GM23338 (cell line): Measurements from ENCODE around the gene CACUL1. TPM values are rescaled to one million over a fixed set of nuclear protein-coding genes. Genes with fewer than 3 reads are reported as not detected.

Experiments
- ATAC-seq: fragments of 200-7000 bp; cut with Tn5 transposase; 3 replicates; pipeline ENCODE4 v1.9.1; 2020
- DNase-seq: peaks from one replicate; pipeline ENCODE4 v3.0.0-alpha.2; 2015; ENCODE audit warnings: low spot score
- H2AFZ ChIP-seq: fragments of 200-600 bp; sonication (generic); 2 replicates; pipeline ENCODE4 v1.8.0; 2016; ENCODE audit warnings: antibody characterized with exemption, mild to moderate bottlenecking, moderate library complexity
- H3F3A ChIP-seq: fragments of 200-600 bp; sonication (generic); replicated peaks from 2 replicates; pipeline ENCODE4 v1.8.0; 2017; ENCODE audit warnings: antibody characterized with exemption, mixed run types, low read depth
- H3K27ac ChIP-seq: fragments of 200-600 bp; sonication (generic); 2 replicates; pipeline ENCODE4 v1.6.1; 2016; ENCODE audit warnings: low read depth
- H3K27me3 ChIP-seq: fragments of 200-600 bp; sonication (generic); 2 replicates; pipeline ENCODE4 v1.8.0; 2016; ENCODE audit warnings: mild to moderate bottlenecking, mixed run types, moderate library complexity; ENCODE audit not compliant: insufficient read depth
- H3K36me3 ChIP-seq: fragments of 200-600 bp; sonication (generic); 2 replicates; pipeline ENCODE4 v1.8.0; 2016; ENCODE audit warnings: mild to moderate bottlenecking; ENCODE audit not compliant: insufficient read depth
- H3K4me1 ChIP-seq: fragments of 200-600 bp; sonication (generic); 2 replicates; pipeline ENCODE4 v1.8.0; 2016; ENCODE audit warnings: mild to moderate bottlenecking, moderate library complexity; ENCODE audit not compliant: insufficient read depth
- H3K4me2 ChIP-seq: fragments of 200-600 bp; sonication (generic); 2 replicates; pipeline ENCODE4 v1.7.1; 2017; ENCODE audit warnings: mixed run types
- H3K4me3 ChIP-seq: fragments of 200-600 bp; sonication (generic); 2 replicates; pipeline ENCODE4 v1.6.1; 2016; ENCODE audit warnings: mixed run types
- H3K79me2 ChIP-seq: fragments of 200-600 bp; sonication (generic); replicated peaks from 2 replicates; pipeline ENCODE4 v1.8.0; 2017; ENCODE audit warnings: mild to moderate bottlenecking; ENCODE audit not compliant: insufficient read depth
- H3K9me2 ChIP-seq: fragments of 200-600 bp; sonication (generic); 2 replicates; pipeline ENCODE4 v1.8.0; 2017; ENCODE audit not compliant: insufficient read depth
- H4K20me1 ChIP-seq: fragments of 200-600 bp; sonication (generic); replicated peaks from 2 replicates; pipeline ENCODE4 v1.8.0; 2017; ENCODE audit warnings: mild to moderate bottlenecking; ENCODE audit not compliant: insufficient read depth
- H3K27ac Mint-ChIP-seq: 2 replicates; pipeline ENCODE4 v1.8.0; 2020; ENCODE audit warnings: inconsistent platforms, mild to moderate bottlenecking, moderate library complexity, mixed read lengths
- H3K27me3 Mint-ChIP-seq: 3 replicates; pipeline ENCODE4 v1.8.0; 2022; ENCODE audit warnings: low read depth, mild to moderate bottlenecking, moderate library complexity, mixed read lengths, inconsistent platforms; ENCODE audit not compliant: insufficient read depth, poor library complexity
- H3K36me3 Mint-ChIP-seq: 3 replicates; pipeline ENCODE4 v1.8.0; 2021; ENCODE audit warnings: low read depth, mild to moderate bottlenecking, inconsistent platforms, moderate library complexity, mixed read lengths
- H3K4me1 Mint-ChIP-seq: 3 replicates; pipeline ENCODE4 v1.8.0; 2020; ENCODE audit warnings: mild to moderate bottlenecking, inconsistent platforms, mixed read lengths
- H3K4me3 Mint-ChIP-seq: 3 replicates; pipeline ENCODE4 v1.8.0; 2021; ENCODE audit warnings: moderate library complexity, mild to moderate bottlenecking, inconsistent platforms, mixed read lengths
- H3K9me3 Mint-ChIP-seq: 3 replicates; pipeline ENCODE4 v1.8.0; 2020; ENCODE audit warnings: moderate library complexity, mild to moderate bottlenecking, inconsistent platforms, mixed read lengths
- CREB1 ChIP-seq: fragments of 250-450 bp; sonication (Bioruptor Pico); IDR thresholded peaks from 2 replicates; pipeline ENCODE4 v1.5.0; 2020; ENCODE audit warnings: low read depth, mild to moderate bottlenecking, moderate library complexity
- ETS1 ChIP-seq: IDR thresholded peaks from 2 replicates; pipeline ENCODE4 v1.6.1; 2016; ENCODE audit warnings: antibody characterized with exemption
- EZH2 ChIP-seq: fragments of 200-600 bp; sonication (generic); IDR thresholded peaks from one replicate; pipeline ENCODE4 v1.8.0; 2017; ENCODE audit warnings: antibody characterized with exemption, mild to moderate bottlenecking, low read depth; ENCODE audit not compliant: unreplicated experiment
- EZH2phosphoT487 ChIP-seq: fragments of 200-600 bp; sonication (generic); IDR thresholded peaks from one replicate; pipeline ENCODE4 v1.8.1; 2018; ENCODE audit warnings: antibody characterized with exemption; ENCODE audit not compliant: unreplicated experiment
- JUNB ChIP-seq: IDR thresholded peaks from one replicate; pipeline ENCODE4 v1.6.1; 2016; ENCODE audit warnings: antibody characterized with exemption; ENCODE audit not compliant: unreplicated experiment
- NANOG ChIP-seq: IDR thresholded peaks from 2 replicates; pipeline ENCODE4 v1.6.1; 2016; ENCODE audit warnings: antibody characterized with exemption, borderline replicate concordance
- POLR2AphosphoS5 ChIP-seq: IDR thresholded peaks from 2 replicates; pipeline ENCODE4 v1.6.1; 2016; ENCODE audit warnings: antibody characterized with exemption, low read depth
- REST ChIP-seq: IDR thresholded peaks from one replicate; pipeline ENCODE4 v1.6.1; 2018; ENCODE audit warnings: antibody characterized with exemption; ENCODE audit not compliant: unreplicated experiment
- STAT1 ChIP-seq: IDR thresholded peaks from one replicate; pipeline ENCODE4 v1.6.1; 2016; ENCODE audit warnings: antibody characterized with exemption; ENCODE audit not compliant: unreplicated experiment
- ZNF114 ChIP-seq: fragments of 250-450 bp; sonication (Bioruptor Pico); IDR thresholded peaks from 2 replicates; pipeline ENCODE4 v1.5.0; 2020; ENCODE audit warnings: mild to moderate bottlenecking, moderate library complexity
- ZNF331 ChIP-seq: fragments of 250-450 bp; sonication (Bioruptor Pico); IDR thresholded peaks from 2 replicates; pipeline ENCODE4 v1.5.0; 2020; ENCODE audit warnings: low read depth, mild to moderate bottlenecking, moderate library complexity
- ZNF462 ChIP-seq: fragments of 250-450 bp; sonication (Bioruptor Pico); IDR thresholded peaks from 2 replicates; pipeline ENCODE4 v1.5.0; 2020; ENCODE audit warnings: mild to moderate bottlenecking, moderate library complexity
- polyA plus RNA-seq: library from polyadenylated mRNA; unstranded; fragments of >200 nt; fragmentation: Nextera tagmentation; extraction: Ambion mirVana; gene quantifications from 2 replicates; pipeline ENCODE4 v1.2.1, GENCODE V29; 2016
- total RNA-seq: library from RNA; depleted of rRNA; stranded (reverse); fragments of >200 nt; shearing (Covaris generic); gene quantifications from 2 replicates; pipeline ENCODE4 v1.2.3, GENCODE V29; 2014
- TF ChIP-seq, protein P1 (sequence below), 2 experiments: fragments of 200-600 bp in 1 of 2; sonication (generic) in 1 of 2; conservative IDR thresholded peaks; 2 replicates each; pipeline versions ENCODE4 v1.5.1 to v1.6.1; 2016 to 2017; ENCODE audit warnings: antibody characterized with exemption in 2 of 2, low read depth in 2 of 2, mild to moderate bottlenecking in 2 of 2, moderate library complexity in 1 of 2

CACUL1 gene
- total and polyA plus RNA-seq, 2 experiments from 2014 or later, result 46.4 to 59.4 TPM

GRCh38 chr10:118760265-118760664, 5.5 kb upstream of the CACUL1 start:
- H3K27ac ChIP-seq, result no peak overlapping the region
- no peaks in the 10 kb centered on the region for H3K79me2 ChIP-seq
- TF ChIP-seq ZNF114 (CRISPR knock-in tag) (no peak), ZNF462 (CRISPR knock-in tag) (no peak), POLR2AphosphoS5 (no peak), NANOG (no peak), REST (no peak), ZNF331 (CRISPR knock-in tag) (no peak), JUNB (no peak), STAT1 (no peak), CREB1 (CRISPR knock-in tag) (no peak), EZH2phosphoT487 (no peak), ETS1 (no peak), EZH2 (no peak)
- TF ChIP-seq, protein P1, sequence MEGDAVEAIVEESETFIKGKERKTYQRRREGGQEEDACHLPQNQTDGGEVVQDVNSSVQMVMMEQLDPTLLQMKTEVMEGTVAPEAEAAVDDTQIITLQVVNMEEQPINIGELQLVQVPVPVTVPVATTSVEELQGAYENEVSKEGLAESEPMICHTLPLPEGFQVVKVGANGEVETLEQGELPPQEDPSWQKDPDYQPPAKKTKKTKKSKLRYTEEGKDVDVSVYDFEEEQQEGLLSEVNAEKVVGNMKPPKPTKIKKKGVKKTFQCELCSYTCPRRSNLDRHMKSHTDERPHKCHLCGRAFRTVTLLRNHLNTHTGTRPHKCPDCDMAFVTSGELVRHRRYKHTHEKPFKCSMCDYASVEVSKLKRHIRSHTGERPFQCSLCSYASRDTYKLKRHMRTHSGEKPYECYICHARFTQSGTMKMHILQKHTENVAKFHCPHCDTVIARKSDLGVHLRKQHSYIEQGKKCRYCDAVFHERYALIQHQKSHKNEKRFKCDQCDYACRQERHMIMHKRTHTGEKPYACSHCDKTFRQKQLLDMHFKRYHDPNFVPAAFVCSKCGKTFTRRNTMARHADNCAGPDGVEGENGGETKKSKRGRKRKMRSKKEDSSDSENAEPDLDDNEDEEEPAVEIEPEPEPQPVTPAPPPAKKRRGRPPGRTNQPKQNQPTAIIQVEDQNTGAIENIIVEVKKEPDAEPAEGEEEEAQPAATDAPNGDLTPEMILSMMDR (conservative IDR thresholded peaks at IDR 0.05; ENCODE audit: low read depth in 2 of 2), result no peak
- H3F3A ChIP-seq, result no peaks in the 10 kb centered on the region
- peak overlapping the region; percentile 49 for H3K4me3 ChIP-seq
- H3K4me2 ChIP-seq, result peak overlapping the region; percentile 64
- no peak for ATAC-seq
- no peak overlapping the region for H3K4me3 Mint-ChIP-seq
- no peaks in the 10 kb centered on the region for H3K36me3 ChIP-seq
- peaks cover 15% of the 10 kb centered on the region for H3K27me3 Mint-ChIP-seq
- no peaks in the 10 kb centered on the region for H3K36me3 Mint-ChIP-seq
- H3K9me2 ChIP-seq, result 0 out of 2 replicates have a peak, but pooled peaks cover 3% of the 10 kb centered on the region
- H3K27me3 ChIP-seq, result peaks cover 7% of the 10 kb centered on the region; the same call in 1 of the 2 replicates
- H3K27ac Mint-ChIP-seq, result no peak overlapping the region
- H4K20me1 ChIP-seq, result no peaks in the 10 kb centered on the region
- H3K4me1 ChIP-seq, result no peaks in the 10 kb centered on the region
- no peak overlapping the region; the same call in 1 of the 2 replicates for H2AFZ ChIP-seq
- 0 out of 3 replicates have a peak, but pooled peaks cover 4% of the 10 kb centered on the region for H3K9me3 Mint-ChIP-seq
- no peak for DNase-seq
- H3K4me1 Mint-ChIP-seq, result no peaks in the 10 kb centered on the region
